Erythroblast (primary cell): ENCODE results near the gene ZNF585A.

Source experiments
- GATA1 ChIP-seq: IDR thresholded peaks from 2 replicates; pipeline ENCODE4 v1.6.1; 2011; ENCODE audit warnings: low read depth, mild to moderate bottlenecking, control low read depth, low read length, moderate library complexity
- POLR2A ChIP-seq: IDR thresholded peaks from 2 replicates; pipeline ENCODE4 v1.6.1; 2011; ENCODE audit warnings: mild to moderate bottlenecking, low read length

DNA sequence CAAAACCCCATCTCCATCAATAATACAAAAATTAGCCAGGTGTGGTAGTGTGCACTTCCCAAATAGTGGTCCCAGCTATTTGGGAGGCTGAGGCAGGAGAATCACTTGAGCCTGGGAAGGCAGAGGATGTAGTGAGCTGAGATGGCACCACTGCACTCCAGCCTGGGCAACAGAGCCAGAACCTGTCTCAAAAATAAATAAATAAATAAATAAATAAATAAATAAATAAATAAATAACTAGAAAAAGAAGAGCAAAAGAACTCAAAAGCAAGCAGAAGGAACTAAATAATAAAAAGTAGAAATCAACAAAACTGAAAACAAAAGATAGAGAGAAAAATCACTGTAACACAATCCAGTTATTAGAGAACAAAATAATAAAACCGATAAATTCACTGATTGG, 12.3 kb downstream of the ZNF585A start:
- no peak for TF ChIP-seq POLR2A
- TF ChIP-seq GATA1, result no peak
